ENCODE results near the gene ZNF592.

The ZNF592 gene

GRCh38 chr15:84775867-84776449, 27.6 kb downstream of the ZNF592 start:
- DNase-seq (ENCODE audit: low read depth in 2 of 2) = no peak

- DNase-seq (ENCODE audit: low read depth in 2 of 2) = no peak
Observed at GRCh38 chr15:84778194-84778593, 29.8 kb downstream of the ZNF592 start.

DNA sequence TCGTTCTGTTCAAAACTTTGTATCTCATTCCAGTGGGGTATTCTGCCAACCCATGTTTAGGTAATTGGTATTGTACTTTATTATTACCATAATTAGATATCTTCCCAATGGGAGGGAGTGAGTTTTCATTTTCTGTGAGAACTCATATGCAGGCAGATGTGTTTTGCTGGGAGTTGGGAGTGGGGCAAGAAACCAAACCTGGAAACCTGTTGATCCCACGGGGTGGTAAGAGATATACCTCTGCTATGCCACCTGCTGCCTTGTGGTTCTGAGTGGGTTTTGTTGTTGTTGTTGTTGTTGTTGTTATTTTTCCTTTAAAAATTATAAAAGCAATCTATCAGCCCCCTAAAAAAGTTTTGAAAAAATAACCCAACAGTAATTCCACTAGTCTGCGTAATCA, 32.1 kb downstream of the ZNF592 start:
- DNase-seq (ENCODE audit: low read depth in 2 of 2) = no peak

DNA sequence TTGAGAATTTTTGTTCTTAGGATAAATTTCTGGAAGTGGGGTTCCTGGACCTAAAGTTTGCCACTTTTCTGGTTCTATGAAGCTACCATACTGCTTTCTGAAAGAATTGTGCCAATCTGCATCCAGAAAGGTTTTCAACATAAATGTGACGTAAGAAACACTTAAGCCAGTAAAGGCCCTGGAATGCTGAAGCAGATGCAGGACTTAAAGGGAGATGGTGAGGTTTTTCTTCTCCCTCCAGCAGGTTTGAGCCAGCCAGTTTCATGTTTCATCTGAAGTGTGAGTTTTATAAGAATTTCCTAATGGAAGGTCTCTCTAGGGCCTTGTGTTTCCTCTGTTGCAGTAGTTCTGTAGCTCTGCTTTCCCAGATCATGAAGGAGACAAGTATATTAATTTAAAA, 33.1 kb downstream of the ZNF592 start:
- no peak for DNase-seq (ENCODE audit: low read depth in 2 of 2)

DNA sequence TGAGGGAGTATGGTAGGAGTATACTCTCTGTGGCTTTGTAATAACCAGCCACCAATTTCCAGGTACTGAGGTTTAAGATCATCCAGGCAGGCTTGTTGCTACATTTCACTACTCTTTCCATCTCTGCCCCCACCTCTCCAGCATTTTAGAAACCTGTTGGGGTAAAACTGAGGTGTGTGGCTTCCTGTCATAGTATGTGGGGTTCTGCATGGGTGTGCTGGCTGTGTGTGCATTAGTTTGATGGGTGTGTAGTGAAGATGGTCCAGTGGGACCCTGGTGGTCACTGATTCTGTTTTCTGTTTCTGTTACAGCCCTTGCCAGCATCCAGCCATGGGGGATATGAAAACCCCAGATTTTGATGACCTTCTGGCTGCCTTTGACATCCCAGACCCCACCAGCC, 34.0 kb downstream of the ZNF592 start:
- DNase-seq (ENCODE audit: low read depth in 2 of 2) = no peak

GRCh38 chr15:84783493-84784251, 35.3 kb downstream of the ZNF592 start:
- no peak for DNase-seq (ENCODE audit: low read depth in 2 of 2)

DNA sequence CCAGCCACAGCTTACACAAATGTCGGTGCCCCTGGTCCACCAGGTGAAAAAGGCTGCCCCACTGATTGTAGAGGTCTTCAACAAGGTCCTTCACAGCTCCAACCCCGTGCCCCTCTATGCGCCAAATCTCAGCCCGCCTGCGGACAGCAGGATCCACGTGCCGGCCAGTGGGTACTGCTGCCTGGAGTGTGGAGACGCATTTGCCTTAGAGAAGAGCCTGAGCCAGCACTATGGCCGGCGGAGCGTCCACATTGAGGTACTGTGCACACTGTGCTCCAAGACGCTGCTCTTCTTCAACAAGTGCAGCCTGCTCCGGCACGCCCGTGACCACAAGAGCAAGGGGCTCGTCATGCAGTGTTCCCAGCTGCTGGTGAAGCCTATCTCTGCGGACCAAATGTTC, 35.9 kb downstream of the ZNF592 start:
- DNase-seq (ENCODE audit: low read depth in 2 of 2) = no peak

DNA sequence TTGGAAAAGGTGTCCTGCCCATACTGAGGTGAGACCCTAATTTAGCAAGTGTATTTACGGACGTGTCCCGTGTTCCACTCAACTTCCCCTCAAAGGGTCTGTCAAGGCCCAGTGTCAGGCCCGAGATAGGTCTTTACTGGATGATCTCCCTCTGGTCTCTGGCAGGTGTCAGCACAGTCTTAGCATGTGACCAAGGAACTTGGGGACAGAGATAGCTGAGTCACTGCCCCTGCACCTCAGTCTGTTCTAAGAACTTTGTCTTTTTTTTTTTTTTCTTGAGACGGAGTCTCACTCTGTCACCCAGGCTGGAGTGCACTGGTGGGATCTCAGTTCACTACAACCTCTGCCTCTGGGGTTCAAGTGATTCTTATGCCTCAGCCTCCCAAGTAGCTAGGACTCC, 36.7 kb downstream of the ZNF592 start:
- DNase-seq (ENCODE audit: low read depth in 2 of 2) = no peak

- DNase-seq (ENCODE audit: low read depth in 2 of 2) = no peak
Observed at GRCh38 chr15:84788500-84788899, 40.1 kb downstream of the ZNF592 start.

GRCh38 chr15:84789762-84790161, 41.4 kb downstream of the ZNF592 start:
- no peak for DNase-seq (ENCODE audit: low read depth in 2 of 2)

DNA sequence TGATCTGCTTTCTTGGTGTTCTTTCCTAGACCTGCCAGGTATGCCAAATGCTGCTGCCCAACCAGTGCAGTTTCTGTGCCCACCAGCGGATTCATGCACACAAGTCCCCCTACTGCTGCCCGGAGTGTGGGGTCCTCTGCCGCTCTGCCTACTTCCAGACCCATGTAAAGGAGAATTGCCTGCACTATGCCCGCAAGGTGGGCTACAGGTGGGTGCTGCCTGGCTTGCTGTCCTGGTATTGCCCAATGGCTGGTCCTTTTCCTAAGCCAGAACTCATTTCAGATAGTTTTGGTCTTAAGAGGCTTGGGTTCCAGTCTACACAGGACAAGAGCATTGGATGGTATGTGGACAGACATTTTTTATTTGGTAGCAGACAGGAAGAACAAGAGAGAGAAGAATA, 42.3 kb downstream of the ZNF592 start:
- DNase-seq (ENCODE audit: low read depth in 2 of 2) = no peak

DNA sequence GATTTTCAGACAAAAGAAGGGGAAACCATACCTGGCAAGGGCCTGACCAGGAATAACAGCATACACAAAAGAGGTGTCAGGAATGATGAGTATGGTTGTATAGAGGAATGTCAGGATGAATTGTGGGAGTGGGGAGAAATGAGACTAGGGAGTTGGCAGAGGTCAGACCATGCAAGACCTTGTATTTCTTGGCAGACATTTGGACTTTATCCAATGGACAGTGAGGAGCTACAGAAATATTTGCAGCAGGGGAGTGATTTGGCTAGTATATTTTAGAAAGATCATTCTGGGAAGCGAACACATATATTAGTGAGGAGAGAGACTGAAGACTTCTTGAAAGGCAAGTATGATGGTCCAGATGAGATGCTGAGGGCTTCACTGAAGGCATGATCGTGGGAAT, 43.4 kb downstream of the ZNF592 start:
- DNase-seq (ENCODE audit: low read depth in 2 of 2) = no peak

DNA sequence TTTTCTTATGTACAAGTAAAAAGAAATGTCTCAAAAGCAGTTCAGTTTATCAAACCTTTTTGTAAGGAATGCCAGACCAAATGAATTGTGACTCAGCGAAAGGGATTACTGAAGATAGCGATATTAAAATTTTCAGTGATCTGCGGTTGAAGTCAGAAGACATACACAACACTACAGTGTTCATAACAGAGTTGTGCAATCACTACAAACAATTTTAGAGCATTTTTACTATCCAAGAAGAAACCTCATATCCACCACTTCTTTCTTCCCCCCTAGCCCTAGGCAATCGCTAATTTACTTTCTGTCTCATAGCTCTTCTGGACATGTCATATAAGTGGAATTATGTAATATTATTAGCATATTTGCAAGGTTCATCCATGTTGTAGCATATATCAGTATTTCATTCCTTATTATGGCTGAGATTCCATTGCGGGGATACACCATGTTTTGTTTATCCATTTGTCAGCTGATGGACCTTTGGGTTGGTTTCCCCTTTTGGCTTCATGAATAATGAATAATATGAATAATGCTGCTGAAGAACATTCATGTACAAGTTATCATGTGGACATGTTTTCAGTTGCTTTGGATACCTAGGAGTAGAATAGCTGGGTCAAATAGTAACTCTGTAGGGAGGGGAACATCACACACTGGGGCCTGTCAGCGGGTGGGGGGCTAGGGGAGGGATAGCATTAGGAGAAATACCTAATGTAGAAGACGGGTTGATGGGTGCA, 45.2 kb downstream of the ZNF592 start:
- DNase-seq (ENCODE audit: low read depth in 2 of 2) = no peak

DNA sequence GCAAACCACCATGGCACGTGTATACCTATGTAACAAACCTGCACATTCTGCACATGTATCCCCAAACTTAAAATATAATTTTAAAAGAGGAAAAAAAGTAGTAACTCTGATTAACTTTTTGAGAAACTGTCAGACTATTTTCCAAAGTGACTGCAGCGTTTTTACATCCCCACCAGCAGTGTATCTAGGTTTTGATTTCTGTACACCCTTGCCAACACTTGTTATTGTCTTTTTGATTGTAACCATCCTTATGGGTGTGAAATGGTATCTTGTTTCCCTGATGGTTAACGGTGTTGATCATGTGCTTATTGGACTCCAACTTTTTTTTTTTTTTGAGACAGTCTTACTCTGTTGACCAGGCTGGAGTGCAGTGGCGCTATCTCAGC, 45.8 kb downstream of the ZNF592 start:
- DNase-seq (ENCODE audit: low read depth in 2 of 2) = no peak

DNA sequence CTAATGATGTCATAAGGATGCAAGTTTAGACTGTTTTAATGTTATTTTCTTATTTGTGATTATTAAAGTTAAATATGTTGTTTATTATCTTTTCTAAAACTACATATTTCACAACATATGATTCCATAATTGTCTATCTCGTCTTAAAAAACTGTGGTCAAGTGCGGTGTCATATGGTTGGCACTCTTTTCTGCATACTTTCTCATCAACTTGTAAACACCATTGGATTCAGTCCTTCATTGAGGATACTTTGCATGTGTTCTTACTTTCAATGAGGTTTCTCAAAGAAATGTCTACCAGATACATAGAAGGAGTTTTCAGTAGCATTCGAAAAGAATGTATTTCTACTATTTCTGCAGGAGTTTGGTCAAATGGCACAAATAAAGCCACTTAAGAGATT, 46.8 kb downstream of the ZNF592 start:
- no peak for DNase-seq (ENCODE audit: low read depth in 2 of 2)

- no peak for DNase-seq (ENCODE audit: low read depth in 2 of 2)
Observed at GRCh38 chr15:84797212-84797611, 48.8 kb downstream of the ZNF592 start.

GRCh38 chr15:84797801-84798200, 49.4 kb downstream of the ZNF592 start:
- no peak for DNase-seq (ENCODE audit: low read depth in 2 of 2)

DNA sequence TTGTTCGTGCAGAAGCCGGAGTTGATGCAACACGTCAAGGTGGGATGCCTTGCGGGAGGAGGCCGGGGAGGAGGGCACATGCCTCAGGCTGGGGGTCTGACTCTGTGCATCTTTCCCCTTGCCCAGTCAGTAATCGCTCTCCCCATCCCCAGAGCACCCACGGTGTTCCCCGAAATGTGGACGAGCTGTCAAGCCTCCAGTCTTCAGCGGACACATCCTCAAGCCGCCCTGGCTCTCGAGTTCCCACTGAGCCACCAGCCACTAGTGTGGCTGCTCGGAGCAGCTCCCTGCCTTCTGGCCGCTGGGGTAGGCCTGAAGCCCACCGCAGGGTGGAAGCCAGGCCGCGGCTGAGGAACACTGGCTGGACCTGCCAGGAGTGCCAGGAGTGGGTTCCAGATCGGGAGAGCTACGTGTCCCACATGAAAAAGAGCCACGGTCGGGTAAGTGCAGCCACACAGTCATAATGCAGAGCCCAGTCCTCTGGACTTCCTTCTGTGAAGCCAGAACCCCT, 50.1 kb downstream of the ZNF592 start:
- DNase-seq (ENCODE audit: low read depth in 2 of 2) = no peak

GRCh38 chr15:84799511-84800187, 51.3 kb downstream of the ZNF592 start:
- DNase-seq (ENCODE audit: low read depth in 2 of 2) = no peak

- no peak for DNase-seq (ENCODE audit: low read depth in 2 of 2)
Observed at GRCh38 chr15:84800365-84800806, 52.0 kb downstream of the ZNF592 start.

GRCh38 chr15:84804005-84804900, 55.9 kb downstream of the ZNF592 start:
- DNase-seq (ENCODE audit: low read depth in 2 of 2) = no peak
